ENCODE measurements around the gene CEP128. TPM values are rescaled to one million over a fixed set of nuclear protein-coding genes. Genes with fewer than 3 reads are reported as not detected.
A peak's percentile ranks its signal among the peaks of the same experiment; 100 is the strongest.

The CEP128 gene
- total RNA-seq, 1 experiment from 2014 or later, result 12.0 TPM

- H3K4me3 Mint-ChIP-seq, result no peak overlapping the region
- no peak overlapping the region for H3K27ac Mint-ChIP-seq
- H3K4me1 Mint-ChIP-seq, result no peaks in the 10 kb centered on the region
- POLR2A ChIA-PET, result no interaction called here
- no peaks in the 10 kb centered on the region; the same call in 1 of the 2 replicates for H3K9me3 Mint-ChIP-seq
- H3K36me3 Mint-ChIP-seq, result no peaks in the 10 kb centered on the region
- no peak for ATAC-seq
- CTCF ChIA-PET, result no interaction called here
- no peaks in the 10 kb centered on the region for H3K27me3 Mint-ChIP-seq (ENCODE audit: low read depth)
- no peak for DNase-seq (ENCODE audit: low spot score)
- TF ChIP-seq ZNF423 (CRISPR knock-in tag; IDR thresholded peaks at IDR 0.05), result no peak
- no peak for TF ChIP-seq SMAD4 (CRISPR knock-in tag; IDR thresholded peaks at IDR 0.05)
- TF ChIP-seq MXD4 (CRISPR knock-in tag; IDR thresholded peaks at IDR 0.05; ENCODE audit: borderline replicate concordance), result no peak
- no peak for TF ChIP-seq JUN (CRISPR knock-in tag; IDR thresholded peaks at IDR 0.05)
- TF ChIP-seq SP1 (CRISPR knock-in tag; conservative IDR thresholded peaks at IDR 0.05), result no peak
- no peak for TF ChIP-seq GABPB1 (CRISPR knock-in tag; IDR thresholded peaks at IDR 0.05)
Measured at GRCh38 chr14:80768646-80769045, 172.9 kb downstream of the CEP128 start.

DNA sequence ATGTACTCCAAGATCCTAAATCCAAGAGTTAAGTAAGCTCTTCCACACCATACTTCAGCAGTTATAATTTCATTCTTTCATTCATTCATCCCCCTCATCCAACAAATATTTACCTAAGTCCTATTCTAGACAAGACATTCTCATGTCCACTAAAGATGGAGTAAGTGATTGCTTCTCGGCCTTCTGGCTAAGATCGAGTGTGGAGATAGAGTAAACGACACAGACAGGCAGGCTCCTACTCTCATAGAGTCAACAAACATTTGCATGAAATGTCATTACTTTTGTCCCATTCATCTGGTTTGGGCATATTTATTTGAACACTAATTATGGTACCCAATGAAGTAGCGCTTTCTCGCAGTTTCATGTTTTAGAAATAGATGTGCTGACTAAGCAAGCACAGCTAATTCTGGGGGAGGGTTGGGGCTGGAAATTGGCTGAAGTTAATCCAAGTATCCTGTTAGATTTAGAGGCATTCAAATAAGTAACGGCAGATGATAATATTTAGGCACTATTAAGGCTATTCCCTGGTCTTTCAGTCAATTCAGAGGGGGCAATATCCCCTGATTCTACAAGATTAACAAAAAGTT is 176.5 kb downstream of the CEP128 start:
- ChIA-PET POLR2A (no interaction called here), CTCF (no interaction called here)
- no peaks in the 10 kb centered on the region for H3K36me3 Mint-ChIP-seq
- DNase-seq (ENCODE audit: low spot score) (no peak), ATAC-seq (no peak)
- peak overlapping the region; percentile 64; the same call in 1 of the 2 replicates for H3K27ac Mint-ChIP-seq
- H3K4me1 Mint-ChIP-seq, result no peaks in the 10 kb centered on the region
- no peak overlapping the region for H3K4me3 Mint-ChIP-seq
- H3K9me3 Mint-ChIP-seq, result no peaks in the 10 kb centered on the region; the same call in 1 of the 2 replicates
- H3K27me3 Mint-ChIP-seq (ENCODE audit: low read depth), result no peaks in the 10 kb centered on the region
- TF ChIP-seq ZNF138 (CRISPR knock-in tag; conservative IDR thresholded peaks at IDR 0.05), result no peak
- no peak for TF ChIP-seq FOXP1 (CRISPR knock-in tag; IDR thresholded peaks at IDR 0.05; ENCODE audit: borderline replicate concordance)
- TF ChIP-seq NR3C1 (CRISPR knock-in tag; conservative IDR thresholded peaks at IDR 0.05; ENCODE audit: low read depth), result no peak
- TF ChIP-seq, protein P1, sequence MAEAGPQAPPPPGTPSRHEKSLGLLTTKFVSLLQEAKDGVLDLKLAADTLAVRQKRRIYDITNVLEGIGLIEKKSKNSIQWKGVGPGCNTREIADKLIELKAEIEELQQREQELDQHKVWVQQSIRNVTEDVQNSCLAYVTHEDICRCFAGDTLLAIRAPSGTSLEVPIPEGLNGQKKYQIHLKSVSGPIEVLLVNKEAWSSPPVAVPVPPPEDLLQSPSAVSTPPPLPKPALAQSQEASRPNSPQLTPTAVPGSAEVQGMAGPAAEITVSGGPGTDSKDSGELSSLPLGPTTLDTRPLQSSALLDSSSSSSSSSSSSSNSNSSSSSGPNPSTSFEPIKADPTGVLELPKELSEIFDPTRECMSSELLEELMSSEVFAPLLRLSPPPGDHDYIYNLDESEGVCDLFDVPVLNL (CRISPR knock-in tag; IDR thresholded peaks at IDR 0.05; ENCODE audit: borderline replicate concordance, low read depth), result no peak
- TF ChIP-seq ZNF121 (CRISPR knock-in tag; IDR thresholded peaks at IDR 0.05), result no peak
- TF ChIP-seq CBFB (CRISPR knock-in tag; IDR thresholded peaks at IDR 0.05; ENCODE audit: low read depth), result no peak
- TF ChIP-seq SP1 (CRISPR knock-in tag; conservative IDR thresholded peaks at IDR 0.05), result no peak
- TF ChIP-seq, protein P2, sequence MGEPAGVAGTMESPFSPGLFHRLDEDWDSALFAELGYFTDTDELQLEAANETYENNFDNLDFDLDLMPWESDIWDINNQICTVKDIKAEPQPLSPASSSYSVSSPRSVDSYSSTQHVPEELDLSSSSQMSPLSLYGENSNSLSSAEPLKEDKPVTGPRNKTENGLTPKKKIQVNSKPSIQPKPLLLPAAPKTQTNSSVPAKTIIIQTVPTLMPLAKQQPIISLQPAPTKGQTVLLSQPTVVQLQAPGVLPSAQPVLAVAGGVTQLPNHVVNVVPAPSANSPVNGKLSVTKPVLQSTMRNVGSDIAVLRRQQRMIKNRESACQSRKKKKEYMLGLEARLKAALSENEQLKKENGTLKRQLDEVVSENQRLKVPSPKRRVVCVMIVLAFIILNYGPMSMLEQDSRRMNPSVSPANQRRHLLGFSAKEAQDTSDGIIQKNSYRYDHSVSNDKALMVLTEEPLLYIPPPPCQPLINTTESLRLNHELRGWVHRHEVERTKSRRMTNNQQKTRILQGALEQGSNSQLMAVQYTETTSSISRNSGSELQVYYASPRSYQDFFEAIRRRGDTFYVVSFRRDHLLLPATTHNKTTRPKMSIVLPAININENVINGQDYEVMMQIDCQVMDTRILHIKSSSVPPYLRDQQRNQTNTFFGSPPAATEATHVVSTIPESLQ (CRISPR knock-in tag; IDR thresholded peaks at IDR 0.05), result no peak
- TF ChIP-seq ZNF263 (CRISPR knock-in tag; IDR thresholded peaks at IDR 0.05; ENCODE audit: low read depth), result no peak
- TF ChIP-seq CREB1 (CRISPR knock-in tag; IDR thresholded peaks at IDR 0.05), result no peak
- no peak for TF ChIP-seq SMAD4 (CRISPR knock-in tag; IDR thresholded peaks at IDR 0.05)
- TF ChIP-seq ATF1 (CRISPR knock-in tag; IDR thresholded peaks at IDR 0.05), result no peak
- TF ChIP-seq TP53 (CRISPR knock-in tag; IDR thresholded peaks at IDR 0.05), result no peak
- no peak for TF ChIP-seq MXD4 (CRISPR knock-in tag; IDR thresholded peaks at IDR 0.05; ENCODE audit: borderline replicate concordance)

- ChIA-PET CTCF (no interaction called here), POLR2A (interaction anchor here (0.7 kb wide), 1 partner anchor 60 kb away, joined by 4 read pairs; no protein-coding TSS in a partner anchor)
- H3K27ac Mint-ChIP-seq, result no peak overlapping the region
- DNase-seq (ENCODE audit: low spot score), result no peak
- H3K4me1 Mint-ChIP-seq, result no peaks in the 10 kb centered on the region
- H3K36me3 Mint-ChIP-seq, result no peaks in the 10 kb centered on the region
- no peak overlapping the region for H3K4me3 Mint-ChIP-seq
- no peaks in the 10 kb centered on the region for H3K27me3 Mint-ChIP-seq (ENCODE audit: low read depth)
- ATAC-seq, result no peak
- H3K9me3 Mint-ChIP-seq, result no peaks in the 10 kb centered on the region
- TF ChIP-seq JUN (CRISPR knock-in tag; IDR thresholded peaks at IDR 0.05) (no peak), ETV6 (CRISPR knock-in tag; IDR thresholded peaks at IDR 0.05) (no peak), ATF2 (CRISPR knock-in tag; IDR thresholded peaks at IDR 0.05; ENCODE audit: borderline replicate concordance, low read depth) (no peak), ZNF138 (CRISPR knock-in tag; conservative IDR thresholded peaks at IDR 0.05) (no peak), EMX1 (CRISPR knock-in tag; IDR thresholded peaks at IDR 0.05) (no peak), GABPB1 (CRISPR knock-in tag; IDR thresholded peaks at IDR 0.05) (no peak), SP1 (CRISPR knock-in tag; conservative IDR thresholded peaks at IDR 0.05) (no peak)
- TF ChIP-seq, protein P3, sequence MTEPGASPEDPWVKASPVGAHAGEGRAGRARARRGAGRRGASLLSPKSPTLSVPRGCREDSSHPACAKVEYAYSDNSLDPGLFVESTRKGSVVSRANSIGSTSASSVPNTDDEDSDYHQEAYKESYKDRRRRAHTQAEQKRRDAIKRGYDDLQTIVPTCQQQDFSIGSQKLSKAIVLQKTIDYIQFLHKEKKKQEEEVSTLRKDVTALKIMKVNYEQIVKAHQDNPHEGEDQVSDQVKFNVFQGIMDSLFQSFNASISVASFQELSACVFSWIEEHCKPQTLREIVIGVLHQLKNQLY (CRISPR knock-in tag; IDR thresholded peaks at IDR 0.05), result no peak
- TF ChIP-seq, protein P1 (CRISPR knock-in tag; IDR thresholded peaks at IDR 0.05; ENCODE audit: borderline replicate concordance, low read depth), result no peak
- TF ChIP-seq, protein P4, sequence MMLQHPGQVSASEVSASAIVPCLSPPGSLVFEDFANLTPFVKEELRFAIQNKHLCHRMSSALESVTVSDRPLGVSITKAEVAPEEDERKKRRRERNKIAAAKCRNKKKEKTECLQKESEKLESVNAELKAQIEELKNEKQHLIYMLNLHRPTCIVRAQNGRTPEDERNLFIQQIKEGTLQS (CRISPR knock-in tag; conservative IDR thresholded peaks at IDR 0.05), result no peak
- TF ChIP-seq, protein P5, sequence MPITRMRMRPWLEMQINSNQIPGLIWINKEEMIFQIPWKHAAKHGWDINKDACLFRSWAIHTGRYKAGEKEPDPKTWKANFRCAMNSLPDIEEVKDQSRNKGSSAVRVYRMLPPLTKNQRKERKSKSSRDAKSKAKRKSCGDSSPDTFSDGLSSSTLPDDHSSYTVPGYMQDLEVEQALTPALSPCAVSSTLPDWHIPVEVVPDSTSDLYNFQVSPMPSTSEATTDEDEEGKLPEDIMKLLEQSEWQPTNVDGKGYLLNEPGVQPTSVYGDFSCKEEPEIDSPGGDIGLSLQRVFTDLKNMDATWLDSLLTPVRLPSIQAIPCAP (CRISPR knock-in tag; IDR thresholded peaks at IDR 0.05), result no peak
- TF ChIP-seq, protein P6, sequence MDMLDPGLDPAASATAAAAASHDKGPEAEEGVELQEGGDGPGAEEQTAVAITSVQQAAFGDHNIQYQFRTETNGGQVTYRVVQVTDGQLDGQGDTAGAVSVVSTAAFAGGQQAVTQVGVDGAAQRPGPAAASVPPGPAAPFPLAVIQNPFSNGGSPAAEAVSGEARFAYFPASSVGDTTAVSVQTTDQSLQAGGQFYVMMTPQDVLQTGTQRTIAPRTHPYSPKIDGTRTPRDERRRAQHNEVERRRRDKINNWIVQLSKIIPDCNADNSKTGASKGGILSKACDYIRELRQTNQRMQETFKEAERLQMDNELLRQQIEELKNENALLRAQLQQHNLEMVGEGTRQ (CRISPR knock-in tag; IDR thresholded peaks at IDR 0.05), result no peak
Measured at GRCh38 chr14:80764496-80764895, 177.0 kb downstream of the CEP128 start.

Data from WTC11 (cell line).